Astrocyte (in vitro differentiated cells and primary cell): ENCODE data around the gene CEP131.

Experiments used
- CTCF ChIP-seq: IDR thresholded peaks from 2 replicates; pipeline ENCODE4 v1.5.1; 2011; ENCODE audit warnings: low read depth, mild to moderate bottlenecking, inconsistent platforms, low read length, moderate library complexity; ENCODE audit not compliant: insufficient read depth
- EZH2 ChIP-seq: IDR thresholded peaks from 2 replicates; pipeline ENCODE4 v1.6.1; 2012; ENCODE audit warnings: mild to moderate bottlenecking, low read length, inconsistent platforms; ENCODE audit not compliant: insufficient read depth

DNA sequence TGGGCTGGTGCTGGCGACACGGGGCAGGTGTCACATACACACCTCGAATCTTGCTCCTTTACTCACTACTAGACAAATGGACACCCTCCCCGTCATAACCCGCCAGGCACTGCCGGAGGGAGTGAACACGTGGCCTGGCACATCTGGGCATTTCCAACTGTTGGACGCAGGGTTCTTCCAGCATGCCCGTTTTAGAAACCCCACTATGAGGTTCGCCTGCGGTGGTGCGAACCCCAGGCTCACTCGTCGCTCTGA lies 6.8 kb upstream of the CEP131 start:
- TF ChIP-seq EZH2, result no peak
- no peak for TF ChIP-seq CTCF
